ENCODE measurements around the gene WDR87. TPM values are rescaled to one million over a fixed set of nuclear protein-coding genes. Genes with fewer than 3 reads are reported as not detected.

WDR87 gene
- total and polyA plus RNA-seq, 10 of the 15 experiments (the other 5 are each of a cell fraction or from before 2014, with no cell fraction given), result not detected

DNA sequence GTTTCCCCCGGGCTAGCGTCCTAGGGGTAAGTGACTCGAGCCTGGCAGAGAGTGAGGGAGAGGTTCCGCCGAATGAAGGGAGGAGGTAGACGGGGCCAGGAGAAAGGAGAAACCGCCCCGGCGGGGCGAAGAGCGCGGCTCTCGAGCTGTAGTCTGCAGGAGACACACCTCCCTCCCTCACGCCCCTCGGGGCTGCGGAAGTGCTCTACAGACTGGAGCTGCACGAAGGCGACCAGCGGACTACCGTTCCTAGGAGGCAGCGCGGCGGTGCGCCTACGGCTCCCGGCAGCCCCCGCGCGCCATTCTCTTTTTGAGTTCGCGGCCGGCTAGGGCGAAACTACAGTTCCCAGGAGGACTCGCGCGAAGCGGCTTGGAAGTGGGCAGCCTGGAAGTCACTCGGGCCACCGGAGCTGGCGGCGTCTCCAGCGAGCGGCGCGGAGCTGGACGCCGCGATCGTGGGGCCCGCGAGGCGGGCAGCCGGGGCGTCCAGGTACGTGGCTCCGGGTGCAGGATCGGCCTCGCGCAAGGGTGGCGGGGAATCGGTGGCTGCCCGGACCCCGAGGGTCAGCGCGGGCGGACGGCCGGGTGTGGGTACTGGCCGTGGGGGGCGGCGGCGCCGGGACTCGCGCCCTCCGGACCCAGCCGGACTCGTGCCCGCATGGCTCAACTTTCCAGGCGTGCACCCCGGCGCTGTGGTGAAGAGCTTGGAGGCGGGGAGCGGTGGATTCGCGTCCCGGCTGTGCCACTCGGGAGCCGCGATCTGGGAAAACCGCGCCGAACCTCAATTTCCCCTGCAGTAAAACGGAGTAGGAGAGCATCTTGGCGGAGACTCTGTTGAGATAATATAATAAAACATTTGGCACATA is 708 bp upstream of the WDR87 start, which contains the start of gene SIPA1L3 (continued):
- TF ChIP-seq BACH1 (IDR thresholded peaks at IDR 0.05; ENCODE audit: borderline replicate concordance) (peak; percentile 71; the same call in 1 of the 2 replicates), CREB1 (IDR thresholded peaks at IDR 0.05; ENCODE audit: low read depth) (peak; percentile 75; the same call in 1 of the 2 replicates), CREM (IDR thresholded peaks at IDR 0.05; ENCODE audit: low read depth) (peak; percentile 81; the same call in 1 of the 2 replicates), IKZF1 (conservative IDR thresholded peaks at IDR 0.05) (peak; percentile 99), KDM1A (IDR thresholded peaks at IDR 0.05; ENCODE audit: borderline replicate concordance) (no peak), MEF2B (IDR thresholded peaks at IDR 0.05; ENCODE audit: partially characterized antibody, poor library complexity, severe bottlenecking) (peak; percentile 4), CEBPB (IDR thresholded peaks at IDR 0.05; ENCODE audit: borderline replicate concordance in 1 of 2, low read depth in 2 of 2, low read length in 2 of 2) (no peak), IRF4 (IDR thresholded peaks at IDR 0.05; ENCODE audit: low read depth, low read length) (0 out of 2 replicates have a peak, but pooled peaks have one; percentile 23), EGR1 (IDR thresholded peaks at IDR 0.05; ENCODE audit: borderline replicate concordance in 1 of 2, low read depth in 2 of 2, low read length in 2 of 2) (peak in 1 of 2 experiments; percentile 56; a peak in 1 of 3 replicates), ZNF217 (IDR thresholded peaks at IDR 0.05) (no peak; the same call in 1 of the 2 replicates), SP1 (IDR thresholded peaks at IDR 0.05; ENCODE audit: low read depth, low read length) (peak; percentile 42), NBN (IDR thresholded peaks at IDR 0.05) (peak; percentile 72; the same call in 1 of the 2 replicates), SPI1 (IDR thresholded peaks at IDR 0.05; ENCODE audit: borderline replicate concordance, insufficient read depth, low read depth, low read length) (peak; percentile 84), TCF12 (IDR thresholded peaks at IDR 0.05; ENCODE audit: low read depth, low read length) (no peak), ZNF207 (IDR thresholded peaks at IDR 0.05; ENCODE audit: borderline replicate concordance) (0 out of 2 replicates have a peak, but pooled peaks have one; percentile 39), BHLHE40 (IDR thresholded peaks at IDR 0.05; ENCODE audit: borderline replicate concordance in 1 of 2, low read depth in 2 of 2, low read length in 1 of 2) (peak; percentile 9 to 53; a peak in 3 of 4 replicates), MTA3 (IDR thresholded peaks at IDR 0.05; ENCODE audit: borderline replicate concordance, low read length) (no peak), RELA (IDR thresholded peaks at IDR 0.05; ENCODE audit: borderline replicate concordance, partially characterized antibody) (peak; percentile 51), GABPA (IDR thresholded peaks at IDR 0.05; ENCODE audit: low read depth) (0 out of 2 replicates have a peak, but pooled peaks have one; percentile 17), MXI1 (IDR thresholded peaks at IDR 0.05; ENCODE audit: low read depth, low read length) (peak; percentile 78; the same call in 1 of the 2 replicates)
- TF ChIP-seq, protein P1, sequence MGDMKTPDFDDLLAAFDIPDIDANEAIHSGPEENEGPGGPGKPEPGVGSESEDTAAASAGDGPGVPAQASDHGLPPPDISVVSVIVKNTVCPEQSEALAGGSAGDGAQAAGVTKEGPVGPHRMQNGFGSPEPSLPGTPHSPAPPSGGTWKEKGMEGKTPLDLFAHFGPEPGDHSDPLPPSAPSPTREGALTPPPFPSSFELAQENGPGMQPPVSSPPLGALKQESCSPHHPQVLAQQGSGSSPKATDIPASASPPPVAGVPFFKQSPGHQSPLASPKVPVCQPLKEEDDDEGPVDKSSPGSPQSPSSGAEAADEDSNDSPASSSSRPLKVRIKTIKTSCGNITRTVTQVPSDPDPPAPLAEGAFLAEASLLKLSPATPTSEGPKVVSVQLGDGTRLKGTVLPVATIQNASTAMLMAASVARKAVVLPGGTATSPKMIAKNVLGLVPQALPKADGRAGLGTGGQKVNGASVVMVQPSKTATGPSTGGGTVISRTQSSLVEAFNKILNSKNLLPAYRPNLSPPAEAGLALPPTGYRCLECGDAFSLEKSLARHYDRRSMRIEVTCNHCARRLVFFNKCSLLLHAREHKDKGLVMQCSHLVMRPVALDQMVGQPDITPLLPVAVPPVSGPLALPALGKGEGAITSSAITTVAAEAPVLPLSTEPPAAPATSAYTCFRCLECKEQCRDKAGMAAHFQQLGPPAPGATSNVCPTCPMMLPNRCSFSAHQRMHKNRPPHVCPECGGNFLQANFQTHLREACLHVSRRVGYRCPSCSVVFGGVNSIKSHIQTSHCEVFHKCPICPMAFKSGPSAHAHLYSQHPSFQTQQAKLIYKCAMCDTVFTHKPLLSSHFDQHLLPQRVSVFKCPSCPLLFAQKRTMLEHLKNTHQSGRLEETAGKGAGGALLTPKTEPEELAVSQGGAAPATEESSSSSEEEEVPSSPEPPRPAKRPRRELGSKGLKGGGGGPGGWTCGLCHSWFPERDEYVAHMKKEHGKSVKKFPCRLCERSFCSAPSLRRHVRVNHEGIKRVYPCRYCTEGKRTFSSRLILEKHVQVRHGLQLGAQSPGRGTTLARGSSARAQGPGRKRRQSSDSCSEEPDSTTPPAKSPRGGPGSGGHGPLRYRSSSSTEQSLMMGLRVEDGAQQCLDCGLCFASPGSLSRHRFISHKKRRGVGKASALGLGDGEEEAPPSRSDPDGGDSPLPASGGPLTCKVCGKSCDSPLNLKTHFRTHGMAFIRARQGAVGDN (IDR thresholded peaks at IDR 0.05), result peak; percentile 44
- TF ChIP-seq, protein P2, sequence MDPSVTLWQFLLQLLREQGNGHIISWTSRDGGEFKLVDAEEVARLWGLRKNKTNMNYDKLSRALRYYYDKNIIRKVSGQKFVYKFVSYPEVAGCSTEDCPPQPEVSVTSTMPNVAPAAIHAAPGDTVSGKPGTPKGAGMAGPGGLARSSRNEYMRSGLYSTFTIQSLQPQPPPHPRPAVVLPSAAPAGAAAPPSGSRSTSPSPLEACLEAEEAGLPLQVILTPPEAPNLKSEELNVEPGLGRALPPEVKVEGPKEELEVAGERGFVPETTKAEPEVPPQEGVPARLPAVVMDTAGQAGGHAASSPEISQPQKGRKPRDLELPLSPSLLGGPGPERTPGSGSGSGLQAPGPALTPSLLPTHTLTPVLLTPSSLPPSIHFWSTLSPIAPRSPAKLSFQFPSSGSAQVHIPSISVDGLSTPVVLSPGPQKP (IDR thresholded peaks at IDR 0.05; ENCODE audit: low read depth, low read length), result no peak
- TF ChIP-seq, protein P3, sequence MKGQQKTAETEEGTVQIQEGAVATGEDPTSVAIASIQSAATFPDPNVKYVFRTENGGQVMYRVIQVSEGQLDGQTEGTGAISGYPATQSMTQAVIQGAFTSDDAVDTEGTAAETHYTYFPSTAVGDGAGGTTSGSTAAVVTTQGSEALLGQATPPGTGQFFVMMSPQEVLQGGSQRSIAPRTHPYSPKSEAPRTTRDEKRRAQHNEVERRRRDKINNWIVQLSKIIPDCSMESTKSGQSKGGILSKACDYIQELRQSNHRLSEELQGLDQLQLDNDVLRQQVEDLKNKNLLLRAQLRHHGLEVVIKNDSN (IDR thresholded peaks at IDR 0.05; ENCODE audit: borderline replicate concordance, extremely low read length, insufficient read depth, low read depth, low read length), result no peak
